ENCODE data around the gene ATP7B.

Gene ATP7B

GRCh38 chr13:51929699-51930098, 81.6 kb downstream of the ATP7B start:
- TF ChIP-seq REST (IDR thresholded peaks at IDR 0.05; ENCODE audit: insufficient replicate concordance, low read depth): no peak
- no peak for TF ChIP-seq CTCF (IDR thresholded peaks at IDR 0.05; ENCODE audit: insufficient read depth, low read length)
- no peak for TF ChIP-seq SPI1 (IDR thresholded peaks at IDR 0.05; ENCODE audit: borderline replicate concordance, low read depth)
- TF ChIP-seq GABPA (IDR thresholded peaks at IDR 0.05; ENCODE audit: low read depth): no peak
- Histone ChIP-seq H3K4me3 (replicated peaks; ENCODE audit: insufficient read depth, low read length) (no peak overlapping the region), H3K27ac (replicated peaks) (no peak overlapping the region), H3K27me3 (ENCODE audit: insufficient read depth, poor library complexity, severe bottlenecking) (no peaks in the 10 kb centered on the region)
- no peak for DNase-seq (ENCODE audit: low read depth in 1 of 2, low spot score in 1 of 2)

- TF ChIP-seq GABPA (IDR thresholded peaks at IDR 0.05; ENCODE audit: low read depth) (no peak), POLR2AphosphoS5 (IDR thresholded peaks at IDR 0.05; ENCODE audit: low read depth) (no peak), SPI1 (IDR thresholded peaks at IDR 0.05; ENCODE audit: borderline replicate concordance, low read depth) (no peak), CTCF (IDR thresholded peaks at IDR 0.05; ENCODE audit: insufficient read depth, low read length) (no peak), REST (IDR thresholded peaks at IDR 0.05; ENCODE audit: insufficient replicate concordance, low read depth) (no peak)
- no peak for DNase-seq (ENCODE audit: low read depth in 1 of 2, low spot score in 1 of 2)
- Histone ChIP-seq H3K27ac (replicated peaks) (no peak overlapping the region), H3K27me3 (ENCODE audit: insufficient read depth, poor library complexity, severe bottlenecking) (no peaks in the 10 kb centered on the region), H3K4me3 (replicated peaks; ENCODE audit: insufficient read depth, low read length) (no peak overlapping the region)
These were observed 83.0 kb downstream of the ATP7B start for GRCh38 chr13:51928231-51928630.

DNA sequence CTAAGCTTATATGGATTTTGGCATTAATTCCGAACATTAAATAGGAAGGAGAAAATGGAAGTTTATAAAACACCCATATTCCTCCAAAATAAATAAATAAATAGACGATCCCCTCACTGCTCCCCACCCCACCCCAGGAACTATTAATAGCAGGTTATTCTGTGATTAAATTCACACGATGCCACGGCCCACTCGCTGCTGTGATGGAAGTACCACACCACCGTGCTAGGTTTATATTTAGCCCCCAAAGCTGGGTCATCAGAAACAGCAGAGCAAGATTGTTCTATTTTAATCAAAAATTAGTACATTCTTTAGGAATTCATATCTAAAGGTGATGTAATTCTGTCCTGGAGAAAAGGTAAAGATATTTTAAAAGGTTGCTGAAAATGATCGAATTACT, 84.1 kb downstream of the ATP7B start:
- no peak for DNase-seq (ENCODE audit: low read depth in 1 of 2, low spot score in 1 of 2)
- Histone ChIP-seq H3K4me3 (replicated peaks; ENCODE audit: insufficient read depth, low read length) (no peak overlapping the region), H3K27me3 (ENCODE audit: insufficient read depth, poor library complexity, severe bottlenecking) (no peaks in the 10 kb centered on the region), H3K27ac (replicated peaks) (no peak overlapping the region)
- TF ChIP-seq REST (IDR thresholded peaks at IDR 0.05; ENCODE audit: insufficient replicate concordance, low read depth) (no peak), POLR2AphosphoS5 (IDR thresholded peaks at IDR 0.05; ENCODE audit: low read depth) (no peak), CTCF (IDR thresholded peaks at IDR 0.05; ENCODE audit: insufficient read depth, low read length) (no peak), GABPA (IDR thresholded peaks at IDR 0.05; ENCODE audit: low read depth) (no peak), SPI1 (IDR thresholded peaks at IDR 0.05; ENCODE audit: borderline replicate concordance, low read depth) (no peak)
